ENCODE measurements around the gene CYB5R2. TPM values are rescaled to one million over a fixed set of nuclear protein-coding genes. Genes with fewer than 3 reads are reported as not detected.

CYB5R2 gene
- polyA plus RNA-seq, 3 donors, result 0.52 to 3.7 (median 1.4) TPM

- no peak for TF ChIP-seq CTCF (IDR thresholded peaks at IDR 0.05)
- Histone ChIP-seq H3K79me2 (ENCODE audit: insufficient read depth, low read length) (no peaks in the 10 kb centered on the region), H3K27me3 (ENCODE audit: control insufficient read depth in 2 of 2, insufficient read depth in 2 of 2, low read length in 2 of 2) (no peaks in the 10 kb centered on the region), H3K27ac (ENCODE audit: low read depth in 1 of 2, low read length in 2 of 2) (no peak overlapping the region), H3K9me3 (replicated peaks in 1 of 2; ENCODE audit: control insufficient read depth in 1 of 2, insufficient read depth in 1 of 2, low read length in 2 of 2) (no peaks in the 10 kb centered on the region), H2AFZ (ENCODE audit: insufficient read depth, low read depth, low read length, poor library complexity, severe bottlenecking) (no peak overlapping the region), H3K9ac (ENCODE audit: insufficient read depth, low read length, poor library complexity, severe bottlenecking) (no peak overlapping the region), H3K4me1 (ENCODE audit: control insufficient read depth in 1 of 2, insufficient read depth in 2 of 2, low read length in 2 of 2) (no peaks in the 10 kb centered on the region), H4K20me1 (ENCODE audit: insufficient read depth, low read length) (peaks cover 3% of the 10 kb centered on the region), H3K4me2 (replicated peaks; ENCODE audit: extremely low read depth, low read length, poor library complexity, severe bottlenecking) (no peak overlapping the region), H3K4me3 (replicated peaks in 1 of 3; ENCODE audit: low read depth in 2 of 3, low read length in 3 of 3) (no peak overlapping the region), H3K36me3 (replicated peaks in 1 of 2; ENCODE audit: control insufficient read depth in 1 of 2, insufficient read depth in 2 of 2, low read length in 2 of 2) (peaks cover 63 to 97% of the 10 kb centered on the region in 2 donors)
- intact Hi-C loops (cut with micrococcal nuclease), result no loop called here
- Mint-ChIP-seq H3K4me3 (no peak overlapping the region), H3K9me3 (peaks cover 0 to 2% (median 0%) of the 10 kb centered on the region in 7 donors), H3K4me1 (no peaks in the 10 kb centered on the region), H3K27me3 (ENCODE audit: low read depth in 3 of 3) (peaks cover 0 to 2% (median 2%) of the 10 kb centered on the region in 3 donors), H3K36me3 (peaks cover 93 to 95% of the 10 kb centered on the region in 2 donors), H3K27ac (no peak overlapping the region)
- no CpG with 5 or more reads among the region's 3 CpGs for WGBS (ENCODE audit: insufficient coverage)
- DNase-seq, result no peak
Measured at GRCh38 chr11:7645206-7645605, 28.1 kb downstream of the CYB5R2 start.

GRCh38 chr11:7643314-7643713 lies 30.0 kb downstream of the CYB5R2 start:
- no peak overlapping the region for H3K4me3 Mint-ChIP-seq
- Histone ChIP-seq H3K27ac (ENCODE audit: low read depth in 1 of 2, low read length in 2 of 2) (no peak overlapping the region), H3K4me3 (replicated peaks in 1 of 3; ENCODE audit: low read depth in 2 of 3, low read length in 3 of 3) (no peak overlapping the region), H2AFZ (ENCODE audit: insufficient read depth, low read depth, low read length, poor library complexity, severe bottlenecking) (no peak overlapping the region), H3K9ac (ENCODE audit: insufficient read depth, low read length, poor library complexity, severe bottlenecking) (no peak overlapping the region), H4K20me1 (ENCODE audit: insufficient read depth, low read length) (peaks cover 2% of the 10 kb centered on the region), H3K9me3 (replicated peaks in 1 of 2; ENCODE audit: control insufficient read depth in 1 of 2, insufficient read depth in 1 of 2, low read length in 2 of 2) (no peaks in the 10 kb centered on the region), H3K79me2 (ENCODE audit: insufficient read depth, low read length) (no peaks in the 10 kb centered on the region), H3K27me3 (ENCODE audit: control insufficient read depth in 2 of 2, insufficient read depth in 2 of 2, low read length in 2 of 2) (no peaks in the 10 kb centered on the region), H3K36me3 (replicated peaks in 1 of 2; ENCODE audit: control insufficient read depth in 1 of 2, insufficient read depth in 2 of 2, low read length in 2 of 2) (peaks cover 62 to 97% of the 10 kb centered on the region in 2 donors), H3K4me2 (replicated peaks; ENCODE audit: extremely low read depth, low read length, poor library complexity, severe bottlenecking) (no peak overlapping the region), H3K4me1 (ENCODE audit: control insufficient read depth in 1 of 2, insufficient read depth in 2 of 2, low read length in 2 of 2) (no peaks in the 10 kb centered on the region)
- peak overlapping the region in 1 of 7 donors; percentile 3 for H3K27ac Mint-ChIP-seq
- peaks cover 92 to 94% of the 10 kb centered on the region in 2 donors for H3K36me3 Mint-ChIP-seq
- TF ChIP-seq CTCF (IDR thresholded peaks at IDR 0.05), result no peak
- DNase-seq, result no peak
- H3K9me3 Mint-ChIP-seq, result peaks cover 0 to 2% (median 0%) of the 10 kb centered on the region in 7 donors
- 90% methylated on average over 3 of the region's 4 CpGs for WGBS (ENCODE audit: insufficient coverage)
- intact Hi-C loops (cut with micrococcal nuclease), result no loop called here
- peaks cover 3% of the 10 kb centered on the region for H3K4me1 Mint-ChIP-seq
- H3K27me3 Mint-ChIP-seq (ENCODE audit: low read depth in 3 of 3), result peaks cover 0 to 5% (median 2%) of the 10 kb centered on the region in 3 donors

Data from CD14-positive monocyte (primary cell).